ENCODE measurements around the gene CDK5.

- TF ChIP-seq CTCF (conservative IDR thresholded peaks at IDR 0.05 in 1 of 2, IDR thresholded peaks at IDR 0.05 in 1 of 2; ENCODE audit: low read depth in 1 of 2, low read length in 2 of 2) (no peak), EZH2 (IDR thresholded peaks at IDR 0.05; ENCODE audit: low read length, missing control alignments) (no peak)
These were observed 21.7 kb upstream of the CDK5 start for GRCh38 chr7:151079199-151079910.

Data from fibroblast of lung (primary cell).